Testis (tissue), 2 donors: ENCODE data around the gene CPT1B.

Experiments used
- CTCF ChIP-seq, 3 experiments: fragments of 450-650 bp in 2 of 3; fragments of 200-600 bp in 1 of 3; sonication (generic) in 1 of 3; IDR thresholded peaks; one replicate each; pipeline ENCODE4 v1.5.1; 2016 to 2019; ENCODE audit warnings: antibody characterized with exemption in 3 of 3, mild to moderate bottlenecking in 2 of 3, moderate library complexity in 1 of 3
- POLR2A ChIP-seq: fragments of 450-650 bp; IDR thresholded peaks from one replicate; pipeline ENCODE4 v1.6.1; 2017; ENCODE audit warnings: antibody characterized with exemption, mild to moderate bottlenecking, moderate library complexity

DNA sequence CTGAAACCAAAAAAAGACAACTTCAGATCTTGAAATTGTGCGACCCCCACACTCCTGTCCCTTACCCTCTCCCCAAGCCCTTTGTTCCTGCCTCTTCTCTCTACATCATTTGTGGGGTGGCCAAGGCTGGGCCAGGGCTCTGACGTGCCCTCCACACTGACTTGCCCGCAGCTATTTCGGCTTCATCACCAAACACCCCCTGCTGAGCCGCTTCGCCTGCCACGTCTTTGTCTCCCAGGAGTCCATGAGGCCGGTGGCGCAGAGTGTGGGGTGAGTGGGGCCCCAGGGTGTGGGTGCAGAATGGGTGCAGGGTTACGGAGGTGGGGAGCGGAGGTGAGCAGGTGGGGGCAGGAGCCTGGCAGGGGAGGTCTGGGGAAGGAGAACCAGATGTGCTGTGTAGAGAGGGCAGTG is 31.8 kb upstream of the CPT1B start:
- no peak for TF ChIP-seq POLR2A
- no peak for TF ChIP-seq CTCF (IDR thresholded peaks at IDR 0.05)
